ENCODE measurements around the gene PMAIP1. TPM values are rescaled to one million over a fixed set of nuclear protein-coding genes. Genes with fewer than 3 reads are reported as not detected.

The PMAIP1 gene
- total and polyA plus RNA-seq, 5 experiments from 2014 or later = 2.6 to 20.3 (median 16.0) TPM

- ATAC-seq (no peak), DNase-seq (no peak)
- peaks cover 6 to 29% (median 22%) of the 10 kb centered on the region in 4 donors for H3K4me1 Mint-ChIP-seq
- no peak overlapping the region for H3K4me3 Mint-ChIP-seq
- POLR2A ChIA-PET = no interaction called here
- peak overlapping the region in 1 of 10 donors; percentile 73 for H3K27ac Mint-ChIP-seq
- no peaks in the 10 kb centered on the region for H3K9me3 Mint-ChIP-seq
- H3K27me3 Mint-ChIP-seq = peaks cover 0 to 24% (median 4%) of the 10 kb centered on the region in 5 donors
- no peaks in the 10 kb centered on the region for H3K36me3 Mint-ChIP-seq
Measured at GRCh38 chr18:59923539-59924196, 23.9 kb downstream of the PMAIP1 start.

GRCh38 chr18:59926131-59926530, 26.3 kb downstream of the PMAIP1 start:
- Mint-ChIP-seq H3K36me3 (no peaks in the 10 kb centered on the region), H3K9me3 (no peaks in the 10 kb centered on the region), H3K4me3 (no peak overlapping the region), H3K27me3 (peaks cover 0 to 14% (median 2%) of the 10 kb centered on the region in 5 donors), H3K27ac (no peak overlapping the region), H3K4me1 (peaks cover 5 to 20% (median 17%) of the 10 kb centered on the region in 4 donors)
- DNase-seq = no peak
- POLR2A ChIA-PET = no interaction called here
- ATAC-seq = no peak

- ATAC-seq = no peak
- H3K27me3 Mint-ChIP-seq = peaks cover 0 to 14% (median 2%) of the 10 kb centered on the region in 5 donors
- no peaks in the 10 kb centered on the region for H3K36me3 Mint-ChIP-seq
- POLR2A ChIA-PET = no interaction called here
- peaks cover 3 to 11% (median 9%) of the 10 kb centered on the region in 4 donors for H3K4me1 Mint-ChIP-seq
- H3K4me3 Mint-ChIP-seq = no peak overlapping the region
- H3K27ac Mint-ChIP-seq = no peak overlapping the region
- no peak for DNase-seq
- H3K9me3 Mint-ChIP-seq = no peaks in the 10 kb centered on the region
Measured at GRCh38 chr18:59927246-59927825, 27.5 kb downstream of the PMAIP1 start.

- Mint-ChIP-seq H3K36me3 (no peaks in the 10 kb centered on the region), H3K4me1 (peaks cover 3 to 10% (median 8%) of the 10 kb centered on the region in 4 donors), H3K4me3 (no peak overlapping the region), H3K27ac (no peak overlapping the region), H3K27me3 (peaks cover 0 to 14% (median 3%) of the 10 kb centered on the region in 5 donors), H3K9me3 (no peaks in the 10 kb centered on the region)
- POLR2A ChIA-PET = no interaction called here
- ATAC-seq (no peak), DNase-seq (no peak)
Measured at GRCh38 chr18:59928201-59928600, 28.4 kb downstream of the PMAIP1 start.

GRCh38 chr18:59929621-59930295, 30.0 kb downstream of the PMAIP1 start:
- H3K4me1 Mint-ChIP-seq = peaks cover 0 to 5% (median 0%) of the 10 kb centered on the region in 4 donors
- H3K4me3 Mint-ChIP-seq = no peak overlapping the region
- no peaks in the 10 kb centered on the region for H3K36me3 Mint-ChIP-seq
- no peak overlapping the region for H3K27ac Mint-ChIP-seq
- POLR2A ChIA-PET = no interaction called here
- no peak for DNase-seq
- no peak for ATAC-seq
- no peaks in the 10 kb centered on the region for H3K9me3 Mint-ChIP-seq
- peaks cover 0 to 4% (median 2%) of the 10 kb centered on the region in 5 donors for H3K27me3 Mint-ChIP-seq

GRCh38 chr18:59932401-59932800, 32.6 kb downstream of the PMAIP1 start:
- Mint-ChIP-seq H3K4me1 (peaks cover 0 to 3% (median 0%) of the 10 kb centered on the region in 4 donors), H3K9me3 (no peaks in the 10 kb centered on the region), H3K36me3 (no peaks in the 10 kb centered on the region), H3K27ac (no peak overlapping the region), H3K27me3 (peaks cover 0 to 4% (median 1%) of the 10 kb centered on the region in 5 donors), H3K4me3 (no peak overlapping the region)
- POLR2A ChIA-PET = no interaction called here
- DNase-seq (no peak), ATAC-seq (no peak)

GRCh38 chr18:59938676-59939075, 38.9 kb downstream of the PMAIP1 start:
- Mint-ChIP-seq H3K4me1 (no peaks in the 10 kb centered on the region), H3K4me3 (no peak overlapping the region), H3K36me3 (no peaks in the 10 kb centered on the region), H3K27me3 (peaks cover 0 to 3% (median 0%) of the 10 kb centered on the region in 5 donors), H3K9me3 (no peaks in the 10 kb centered on the region), H3K27ac (no peak overlapping the region)
- DNase-seq (no peak), ATAC-seq (no peak)
- POLR2A ChIA-PET = no interaction called here

- POLR2A ChIA-PET = no interaction called here
- peaks cover 0 to 3% (median 0%) of the 10 kb centered on the region in 5 donors for H3K27me3 Mint-ChIP-seq
- no peaks in the 10 kb centered on the region for H3K4me1 Mint-ChIP-seq
- ATAC-seq (no peak), DNase-seq (no peak)
- H3K9me3 Mint-ChIP-seq = no peaks in the 10 kb centered on the region
- H3K36me3 Mint-ChIP-seq = no peaks in the 10 kb centered on the region
- no peak overlapping the region for H3K4me3 Mint-ChIP-seq
- no peak overlapping the region for H3K27ac Mint-ChIP-seq
Measured at GRCh38 chr18:59939127-59939526, 39.3 kb downstream of the PMAIP1 start.

GRCh38 chr18:59940068-59940467, 40.3 kb downstream of the PMAIP1 start:
- no peak for ATAC-seq
- Mint-ChIP-seq H3K4me1 (no peaks in the 10 kb centered on the region), H3K4me3 (no peak overlapping the region), H3K36me3 (no peaks in the 10 kb centered on the region), H3K27ac (no peak overlapping the region), H3K27me3 (peaks cover 0 to 3% (median 0%) of the 10 kb centered on the region in 5 donors), H3K9me3 (no peaks in the 10 kb centered on the region)
- POLR2A ChIA-PET = no interaction called here
- no peak for DNase-seq

- H3K4me1 Mint-ChIP-seq = no peaks in the 10 kb centered on the region
- POLR2A ChIA-PET = no interaction called here
- H3K9me3 Mint-ChIP-seq = no peaks in the 10 kb centered on the region
- no peaks in the 10 kb centered on the region for H3K36me3 Mint-ChIP-seq
- H3K27me3 Mint-ChIP-seq = peaks cover 0 to 3% (median 0%) of the 10 kb centered on the region in 5 donors
- ATAC-seq (no peak), DNase-seq (no peak)
- H3K27ac Mint-ChIP-seq = no peak overlapping the region
- H3K4me3 Mint-ChIP-seq = no peak overlapping the region
Measured at GRCh38 chr18:59941331-59941730, 41.5 kb downstream of the PMAIP1 start.

GRCh38 chr18:59942601-59943000, 42.8 kb downstream of the PMAIP1 start:
- H3K4me3 Mint-ChIP-seq = no peak overlapping the region
- no peak for DNase-seq
- H3K27ac Mint-ChIP-seq = no peak overlapping the region
- no peaks in the 10 kb centered on the region for H3K36me3 Mint-ChIP-seq
- no peak for ATAC-seq
- peaks cover 0 to 3% (median 2%) of the 10 kb centered on the region in 5 donors for H3K27me3 Mint-ChIP-seq
- POLR2A ChIA-PET = no interaction called here
- H3K4me1 Mint-ChIP-seq = no peaks in the 10 kb centered on the region
- H3K9me3 Mint-ChIP-seq = no peaks in the 10 kb centered on the region

GRCh38 chr18:59945544-59945943, 45.7 kb downstream of the PMAIP1 start:
- peaks cover 0 to 2% (median under 1%) of the 10 kb centered on the region in 5 donors for H3K27me3 Mint-ChIP-seq
- no peaks in the 10 kb centered on the region for H3K9me3 Mint-ChIP-seq
- H3K36me3 Mint-ChIP-seq = no peaks in the 10 kb centered on the region
- H3K4me1 Mint-ChIP-seq = peaks cover 0 to 3% (median 1%) of the 10 kb centered on the region in 4 donors
- no peak for ATAC-seq
- DNase-seq = no peak
- H3K4me3 Mint-ChIP-seq = no peak overlapping the region
- POLR2A ChIA-PET = no interaction called here
- H3K27ac Mint-ChIP-seq = no peak overlapping the region

- no peaks in the 10 kb centered on the region for H3K9me3 Mint-ChIP-seq
- DNase-seq (no peak), ATAC-seq (no peak)
- H3K4me1 Mint-ChIP-seq = peaks cover 0 to 20% (median 3%) of the 10 kb centered on the region in 4 donors
- no peaks in the 10 kb centered on the region for H3K36me3 Mint-ChIP-seq
- H3K27me3 Mint-ChIP-seq = peaks cover 0 to 6% (median 2%) of the 10 kb centered on the region in 5 donors
- POLR2A ChIA-PET = no interaction called here
- no peak overlapping the region for H3K27ac Mint-ChIP-seq
- no peak overlapping the region for H3K4me3 Mint-ChIP-seq
Measured at GRCh38 chr18:59950215-59950944, 50.6 kb downstream of the PMAIP1 start.

All from naive thymus-derived CD8-positive, alpha-beta T cell (primary cell).